HepG2 (cell line): ENCODE data around the gene EIF5B. TPM values are rescaled to one million over a fixed set of nuclear protein-coding genes. Genes with fewer than 3 reads are reported as not detected.

Source experiments
- CC2D1A ChIP-seq: sonication (generic); formaldehyde crosslinking; IDR thresholded peaks from 2 replicates; pipeline ENCODE4 v1.8.1; 2023; ENCODE audit warnings: mild to moderate bottlenecking, missing genetic modification reagents
- DNMT1 ChIP-seq: sonication (generic); formaldehyde crosslinking; IDR thresholded peaks from 2 replicates; pipeline ENCODE4 v1.5.1; 2020; ENCODE audit warnings: mild to moderate bottlenecking, missing genetic modification reagents
- ESRRA ChIP-seq: sonication (generic); formaldehyde crosslinking; IDR thresholded peaks from 2 replicates; pipeline ENCODE4 v1.5.1; 2020; ENCODE audit warnings: mild to moderate bottlenecking, low read depth, missing genetic modification reagents
- GTF2F1 ChIP-seq: fragments of 150-350 bp; IDR thresholded peaks from 2 replicates; pipeline ENCODE4 v1.6.1; 2014; ENCODE audit warnings: low read length
- MAFF ChIP-seq: IDR thresholded peaks from 2 replicates; pipeline ENCODE4 v1.6.1; 2011; ENCODE audit warnings: low read depth, low read length, improper control_type of control experiment
- POLR2AphosphoS5 ChIP-seq: IDR thresholded peaks from 2 replicates; pipeline ENCODE4 v1.6.1; 2012; ENCODE audit warnings: low read depth, low read length
- SRF ChIP-seq: IDR thresholded peaks from 2 replicates; pipeline ENCODE4 v1.6.1; 2011; ENCODE audit warnings: mild to moderate bottlenecking, low read depth, low read length, moderate library complexity
- TOE1 ChIP-seq: sonication (generic); formaldehyde crosslinking; IDR thresholded peaks from 2 replicates; pipeline ENCODE4 v1.4.0; 2020; ENCODE audit warnings: mild to moderate bottlenecking, missing genetic modification reagents
- ZC3H4 ChIP-seq: sonication (generic); formaldehyde crosslinking; IDR thresholded peaks from 2 replicates; pipeline ENCODE4 v1.4.0; 2020; ENCODE audit warnings: missing genetic modification reagents, borderline replicate concordance
- ZFP36L2 ChIP-seq: sonication (generic); formaldehyde crosslinking; IDR thresholded peaks from 2 replicates; pipeline ENCODE4 v1.4.0; 2020; ENCODE audit warnings: missing genetic modification reagents
- ZNF549 ChIP-seq: sonication (generic); formaldehyde crosslinking; IDR thresholded peaks from 2 replicates; pipeline ENCODE4 v1.5.0; 2020; ENCODE audit warnings: missing genetic modification reagents
- ZNF749 ChIP-seq: sonication (generic); formaldehyde crosslinking; IDR thresholded peaks from 2 replicates; pipeline ENCODE4 v1.8.0; 2022; ENCODE audit warnings: mild to moderate bottlenecking, missing genetic modification reagents, moderate library complexity, borderline replicate concordance
- ZNF782 ChIP-seq: sonication (generic); formaldehyde crosslinking; IDR thresholded peaks from 2 replicates; pipeline ENCODE4 v1.4.0; 2020; ENCODE audit warnings: missing genetic modification reagents, mild to moderate bottlenecking, borderline replicate concordance
- polyA plus RNA-seq, 8 experiments: library from polyadenylated mRNA; depleted of rRNA in 3 of 8; stranded (reverse) in 7 of 8; unstranded in 1 of 8; fragments of >200 nt; fragmentation: Illumina TruSeq in 4 of 8; extraction: Trizol in 4 of 8; gene quantifications; 2 replicates each; pipeline versions ENCODE4 v1.2.1 to v1.2.3, GENCODE V29; 2011 to 2016; ENCODE audit warnings: low read depth in 4 of 8, missing spikeins in 1 of 8, mixed read lengths in 1 of 8; ENCODE audit not compliant: insufficient read depth in 1 of 8
- total RNA-seq, 5 experiments: library from RNA; depleted of rRNA; stranded (reverse); fragments of >200 nt; fragmentation: Illumina TruSeq; extraction: Trizol; gene quantifications; 2 replicates each; pipeline ENCODE4 v1.2.3, GENCODE V29; 2016; ENCODE audit warnings: low read depth in 1 of 5
- TF ChIP-seq, protein P1 (sequence below): sonication (generic); formaldehyde crosslinking; IDR thresholded peaks from 2 replicates; pipeline ENCODE4 v1.5.0; 2020; ENCODE audit warnings: mild to moderate bottlenecking, missing genetic modification reagents, borderline replicate concordance
- TF ChIP-seq, protein P2 (sequence below): sonication (generic); formaldehyde crosslinking; IDR thresholded peaks from 2 replicates; pipeline ENCODE4 v1.5.0; 2020; ENCODE audit warnings: missing genetic modification reagents
- TF ChIP-seq, protein P3 (sequence below): sonication (generic); formaldehyde crosslinking; IDR thresholded peaks from 2 replicates; pipeline ENCODE4 v1.4.0; 2020; ENCODE audit warnings: low read depth, mild to moderate bottlenecking, missing genetic modification reagents
- TF ChIP-seq, protein P4 (sequence below): sonication (generic); formaldehyde crosslinking; IDR thresholded peaks from 2 replicates; pipeline ENCODE4 v1.9.0; 2021; ENCODE audit warnings: missing genetic modification reagents, borderline replicate concordance
- TF ChIP-seq, protein P5 (sequence below): sonication (generic); formaldehyde crosslinking; IDR thresholded peaks from 2 replicates; pipeline ENCODE4 v1.4.0; 2020; ENCODE audit warnings: mild to moderate bottlenecking, missing genetic modification reagents
- TF ChIP-seq, protein P6 (sequence below): sonication (generic); formaldehyde crosslinking; IDR thresholded peaks from 2 replicates; pipeline ENCODE4 v1.4.0; 2020; ENCODE audit warnings: missing genetic modification reagents

EIF5B gene
- total and polyA plus RNA-seq, 2 of the 13 experiments (the other 11 are each of a cell fraction or from before 2014, with no cell fraction given), result 8.8 to 32.1 TPM

DNA sequence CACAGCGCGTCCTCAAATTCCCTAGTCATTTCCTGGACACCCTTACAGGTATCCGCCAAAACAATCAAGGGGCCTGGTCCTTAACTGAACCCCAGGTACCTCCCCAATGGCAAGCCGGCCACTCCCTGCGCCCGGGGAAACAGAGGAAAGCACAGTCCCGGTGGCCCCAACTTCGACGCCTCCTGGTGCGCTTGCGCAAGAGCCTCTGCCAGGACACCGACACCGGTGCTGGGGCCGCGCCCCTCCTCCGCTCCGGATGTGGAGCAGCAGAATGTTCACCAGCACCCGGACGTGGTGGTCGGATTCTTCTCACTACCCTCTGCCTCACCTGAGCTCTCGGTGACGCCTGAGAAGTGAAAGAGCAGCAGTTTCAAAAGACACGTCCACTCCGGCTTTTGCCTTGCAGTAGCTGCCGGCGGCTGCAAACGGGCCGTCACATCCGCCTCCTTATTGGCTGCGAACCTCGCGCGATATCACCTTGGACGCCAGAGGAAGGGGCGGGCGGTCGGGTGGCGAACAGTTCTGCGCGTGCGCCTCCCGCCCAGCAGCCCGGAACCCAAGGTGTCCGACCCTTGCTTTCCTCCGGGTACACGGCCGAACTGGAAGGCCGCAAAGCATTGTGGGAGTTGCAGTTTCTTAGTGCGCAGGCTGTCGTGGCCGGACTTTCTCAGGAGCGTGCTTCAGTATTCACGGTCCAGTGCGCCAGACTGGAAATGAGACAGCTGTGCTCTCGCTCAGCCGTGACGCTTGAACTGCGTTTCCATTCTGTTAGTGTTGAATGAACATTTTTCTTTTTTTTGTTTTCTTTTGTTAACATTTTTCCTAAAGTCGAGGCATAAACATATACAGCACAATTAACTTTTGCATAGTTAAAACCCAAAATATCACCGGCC lies 1.0 kb upstream of the EIF5B start, which contains the start of gene TXNDC9 (continued):
- TF ChIP-seq, protein P1, sequence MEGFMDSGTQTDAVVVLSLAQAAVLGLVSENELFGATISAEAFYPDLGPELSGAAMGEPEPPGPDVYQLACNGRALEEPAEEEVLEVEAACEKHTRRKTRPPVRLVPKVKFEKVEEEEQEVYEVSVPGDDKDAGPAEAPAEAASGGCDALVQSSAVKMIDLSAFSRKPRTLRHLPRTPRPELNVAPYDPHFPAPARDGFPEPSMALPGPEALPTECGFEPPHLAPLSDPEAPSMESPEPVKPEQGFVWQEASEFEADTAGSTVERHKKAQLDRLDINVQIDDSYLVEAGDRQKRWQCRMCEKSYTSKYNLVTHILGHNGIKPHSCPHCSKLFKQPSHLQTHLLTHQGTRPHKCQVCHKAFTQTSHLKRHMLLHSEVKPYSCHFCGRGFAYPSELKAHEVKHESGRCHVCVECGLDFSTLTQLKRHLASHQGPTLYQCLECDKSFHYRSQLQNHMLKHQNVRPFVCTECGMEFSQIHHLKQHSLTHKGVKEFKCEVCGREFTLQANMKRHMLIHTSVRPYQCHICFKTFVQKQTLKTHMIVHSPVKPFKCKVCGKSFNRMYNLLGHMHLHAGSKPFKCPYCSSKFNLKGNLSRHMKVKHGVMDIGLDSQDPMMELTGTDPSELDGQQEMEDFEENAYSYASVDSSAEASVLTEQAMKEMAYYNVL (CRISPR knock-in tag), result no peak; the same call in 1 of the 2 replicates
- TF ChIP-seq SRF (peak; percentile 71; the same call in 1 of the 2 replicates), ESRRA (CRISPR knock-in tag) (peak; percentile 77), DNMT1 (CRISPR knock-in tag) (no peak; the same call in 1 of the 2 replicates), ZFP36L2 (CRISPR knock-in tag) (peak; percentile 56; the same call in 1 of the 2 replicates), MAFF (peak; percentile 11; the same call in 1 of the 2 replicates), GTF2F1 (no peak), ZNF782 (CRISPR knock-in tag) (peak; percentile 65; the same call in 1 of the 2 replicates), CC2D1A (CRISPR knock-in tag) (0 out of 2 replicates have a peak, but pooled peaks have one; percentile 78), TOE1 (no peak; the same call in 1 of the 2 replicates), ZC3H4 (CRISPR knock-in tag) (no peak), ZNF549 (CRISPR knock-in tag) (no peak), POLR2AphosphoS5 (peak; percentile 99), ZNF749 (CRISPR knock-in tag) (no peak)
- TF ChIP-seq, protein P2, sequence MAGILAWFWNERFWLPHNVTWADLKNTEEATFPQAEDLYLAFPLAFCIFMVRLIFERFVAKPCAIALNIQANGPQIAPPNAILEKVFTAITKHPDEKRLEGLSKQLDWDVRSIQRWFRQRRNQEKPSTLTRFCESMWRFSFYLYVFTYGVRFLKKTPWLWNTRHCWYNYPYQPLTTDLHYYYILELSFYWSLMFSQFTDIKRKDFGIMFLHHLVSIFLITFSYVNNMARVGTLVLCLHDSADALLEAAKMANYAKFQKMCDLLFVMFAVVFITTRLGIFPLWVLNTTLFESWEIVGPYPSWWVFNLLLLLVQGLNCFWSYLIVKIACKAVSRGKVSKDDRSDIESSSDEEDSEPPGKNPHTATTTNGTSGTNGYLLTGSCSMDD (CRISPR knock-in tag), result no peak
- TF ChIP-seq, protein P3, sequence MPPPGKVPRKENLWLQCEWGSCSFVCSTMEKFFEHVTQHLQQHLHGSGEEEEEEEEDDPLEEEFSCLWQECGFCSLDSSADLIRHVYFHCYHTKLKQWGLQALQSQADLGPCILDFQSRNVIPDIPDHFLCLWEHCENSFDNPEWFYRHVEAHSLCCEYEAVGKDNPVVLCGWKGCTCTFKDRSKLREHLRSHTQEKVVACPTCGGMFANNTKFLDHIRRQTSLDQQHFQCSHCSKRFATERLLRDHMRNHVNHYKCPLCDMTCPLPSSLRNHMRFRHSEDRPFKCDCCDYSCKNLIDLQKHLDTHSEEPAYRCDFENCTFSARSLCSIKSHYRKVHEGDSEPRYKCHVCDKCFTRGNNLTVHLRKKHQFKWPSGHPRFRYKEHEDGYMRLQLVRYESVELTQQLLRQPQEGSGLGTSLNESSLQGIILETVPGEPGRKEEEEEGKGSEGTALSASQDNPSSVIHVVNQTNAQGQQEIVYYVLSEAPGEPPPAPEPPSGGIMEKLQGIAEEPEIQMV (CRISPR knock-in tag), result peak; percentile 77; the same call in 1 of the 2 replicates
- TF ChIP-seq, protein P4, sequence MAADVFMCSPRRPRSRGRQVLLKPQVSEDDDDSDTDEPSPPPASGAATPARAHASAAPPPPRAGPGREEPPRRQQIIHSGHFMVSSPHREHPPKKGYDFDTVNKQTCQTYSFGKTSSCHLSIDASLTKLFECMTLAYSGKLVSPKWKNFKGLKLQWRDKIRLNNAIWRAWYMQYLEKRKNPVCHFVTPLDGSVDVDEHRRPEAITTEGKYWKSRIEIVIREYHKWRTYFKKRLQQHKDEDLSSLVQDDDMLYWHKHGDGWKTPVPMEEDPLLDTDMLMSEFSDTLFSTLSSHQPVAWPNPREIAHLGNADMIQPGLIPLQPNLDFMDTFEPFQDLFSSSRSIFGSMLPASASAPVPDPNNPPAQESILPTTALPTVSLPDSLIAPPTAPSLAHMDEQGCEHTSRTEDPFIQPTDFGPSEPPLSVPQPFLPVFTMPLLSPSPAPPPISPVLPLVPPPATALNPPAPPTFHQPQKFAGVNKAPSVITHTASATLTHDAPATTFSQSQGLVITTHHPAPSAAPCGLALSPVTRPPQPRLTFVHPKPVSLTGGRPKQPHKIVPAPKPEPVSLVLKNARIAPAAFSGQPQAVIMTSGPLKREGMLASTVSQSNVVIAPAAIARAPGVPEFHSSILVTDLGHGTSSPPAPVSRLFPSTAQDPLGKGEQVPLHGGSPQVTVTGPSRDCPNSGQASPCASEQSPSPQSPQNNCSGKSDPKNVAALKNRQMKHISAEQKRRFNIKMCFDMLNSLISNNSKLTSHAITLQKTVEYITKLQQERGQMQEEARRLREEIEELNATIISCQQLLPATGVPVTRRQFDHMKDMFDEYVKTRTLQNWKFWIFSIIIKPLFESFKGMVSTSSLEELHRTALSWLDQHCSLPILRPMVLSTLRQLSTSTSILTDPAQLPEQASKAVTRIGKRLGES, result 0 out of 2 replicates have a peak, but pooled peaks have one; percentile 66
- TF ChIP-seq, protein P5, sequence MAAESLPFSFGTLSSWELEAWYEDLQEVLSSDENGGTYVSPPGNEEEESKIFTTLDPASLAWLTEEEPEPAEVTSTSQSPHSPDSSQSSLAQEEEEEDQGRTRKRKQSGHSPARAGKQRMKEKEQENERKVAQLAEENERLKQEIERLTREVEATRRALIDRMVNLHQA (CRISPR knock-in tag), result peak; percentile 44; the same call in 1 of the 2 replicates
- TF ChIP-seq, protein P6, sequence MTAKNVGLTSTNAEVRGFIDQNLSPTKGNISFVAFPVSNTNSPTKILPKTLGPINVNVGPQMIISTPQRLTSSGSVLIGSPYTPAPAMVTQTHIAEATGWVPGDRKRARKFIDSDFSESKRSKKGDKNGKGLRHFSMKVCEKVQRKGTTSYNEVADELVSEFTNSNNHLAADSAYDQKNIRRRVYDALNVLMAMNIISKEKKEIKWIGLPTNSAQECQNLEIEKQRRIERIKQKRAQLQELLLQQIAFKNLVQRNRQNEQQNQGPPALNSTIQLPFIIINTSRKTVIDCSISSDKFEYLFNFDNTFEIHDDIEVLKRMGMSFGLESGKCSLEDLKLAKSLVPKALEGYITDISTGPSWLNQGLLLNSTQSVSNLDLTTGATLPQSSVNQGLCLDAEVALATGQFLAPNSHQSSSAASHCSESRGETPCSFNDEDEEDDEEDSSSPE, result peak; percentile 89
